Hematopoietic multipotent progenitor cell treated with erythropoietin and hydrocortisone succinate and interleukin-3 and kit ligand, for 8 days (in vitro differentiated cells): ENCODE measurements around the gene RNASE9.
"Not testable (repeated sequence)": the region's sequence is repeated elsewhere in the genome, so short reads cannot be mapped to it uniquely, and the experiment has no call there.

ENCODE experiments used
- DNase-seq: peaks from one replicate; pipeline ENCODE4 v3.0.0-alpha.2; 2015

The RNASE9 gene

DNA sequence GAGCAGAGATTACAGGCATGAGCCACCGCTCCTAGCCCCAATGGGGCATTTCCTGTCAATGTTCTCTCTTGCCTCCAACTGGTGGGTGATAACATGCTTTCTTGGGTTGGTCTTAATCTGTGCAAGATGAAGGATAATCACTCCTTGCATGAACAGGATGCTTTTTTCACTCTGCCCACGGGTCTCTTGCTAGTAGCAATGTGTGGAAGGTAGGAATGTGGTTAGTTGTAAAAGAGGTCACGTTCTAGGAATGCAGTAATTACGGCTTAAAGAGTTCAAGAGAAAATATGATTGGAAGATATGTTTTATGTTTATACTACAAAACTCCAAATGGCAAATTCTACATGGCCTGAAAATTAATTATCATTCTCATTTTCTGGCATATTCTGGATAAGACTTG is 45.0 kb downstream of the RNASE9 start:
- DNase-seq, result no peak

DNA sequence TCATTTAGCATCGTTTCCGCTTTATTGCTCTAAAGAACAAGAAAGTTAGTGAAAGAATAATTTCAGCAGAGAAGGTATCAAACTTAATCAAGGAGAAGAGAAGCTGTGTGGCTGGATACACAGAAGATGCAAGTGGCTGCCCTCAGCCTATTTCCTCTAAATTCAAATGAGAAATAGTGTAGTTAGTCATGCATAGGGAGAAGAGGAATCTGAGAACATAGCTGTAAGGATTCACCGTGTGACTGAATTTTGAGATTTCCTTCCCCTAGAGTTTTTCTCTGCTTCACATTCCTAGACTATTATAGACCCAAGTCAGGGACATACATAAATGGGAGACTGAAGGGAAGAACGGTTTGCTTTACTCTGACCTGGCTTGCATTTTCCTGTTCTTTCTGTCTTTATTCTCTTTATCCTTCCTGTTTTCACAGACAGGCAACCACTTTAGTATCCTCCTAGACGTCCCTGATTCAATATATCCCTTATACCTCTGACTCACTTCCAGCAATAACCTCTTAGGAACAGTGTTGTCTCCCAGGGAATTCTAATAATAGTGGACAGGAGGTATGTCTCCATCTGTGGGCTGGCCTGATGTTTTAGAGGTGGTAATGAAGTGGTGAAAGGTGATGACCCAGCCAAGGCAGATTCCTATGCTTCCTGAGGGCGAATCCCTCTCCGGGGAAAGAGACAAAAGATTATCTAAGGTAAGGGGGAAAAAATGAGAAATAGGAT is 48.5 kb downstream of the RNASE9 start:
- DNase-seq, result no peak

DNA sequence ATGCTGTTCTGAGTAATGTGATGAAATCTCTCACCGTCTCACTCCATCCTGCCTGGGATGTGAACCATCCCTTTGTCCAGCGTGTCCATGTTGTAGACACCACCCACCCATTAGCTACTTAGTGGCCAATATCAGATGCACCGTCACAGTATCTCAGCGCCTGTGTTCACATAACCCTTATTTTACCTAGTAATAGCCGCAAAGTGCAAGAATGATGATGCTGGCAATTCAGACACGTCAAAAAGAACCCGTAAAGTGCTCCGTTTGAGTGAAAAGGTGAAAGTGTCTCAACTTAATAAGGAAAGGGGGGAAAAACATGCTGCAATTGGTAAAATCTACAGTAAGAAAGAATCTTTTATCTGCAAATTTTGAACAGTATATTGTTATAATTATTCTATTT is 52.5 kb downstream of the RNASE9 start:
- no peak for DNase-seq

DNA sequence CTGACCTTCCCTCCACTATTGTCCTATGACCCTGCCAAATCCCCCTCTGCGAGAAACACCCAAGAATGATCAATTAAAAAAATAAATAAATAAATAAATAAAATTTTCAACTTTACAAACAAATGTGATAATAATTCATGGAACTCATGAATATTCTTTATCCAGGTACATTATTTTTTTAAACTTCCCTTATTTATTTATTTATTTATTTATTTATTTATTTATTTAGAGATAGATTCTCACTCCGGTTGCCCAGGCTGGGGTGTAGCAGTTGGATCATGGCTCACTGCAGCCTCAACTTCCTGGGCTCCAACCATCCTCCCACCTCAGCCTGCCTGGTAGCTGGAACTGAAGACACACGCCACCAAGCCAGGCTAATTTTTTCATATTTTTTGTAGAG is 53.3 kb downstream of the RNASE9 start:
- not testable (repeated sequence) for DNase-seq

DNA sequence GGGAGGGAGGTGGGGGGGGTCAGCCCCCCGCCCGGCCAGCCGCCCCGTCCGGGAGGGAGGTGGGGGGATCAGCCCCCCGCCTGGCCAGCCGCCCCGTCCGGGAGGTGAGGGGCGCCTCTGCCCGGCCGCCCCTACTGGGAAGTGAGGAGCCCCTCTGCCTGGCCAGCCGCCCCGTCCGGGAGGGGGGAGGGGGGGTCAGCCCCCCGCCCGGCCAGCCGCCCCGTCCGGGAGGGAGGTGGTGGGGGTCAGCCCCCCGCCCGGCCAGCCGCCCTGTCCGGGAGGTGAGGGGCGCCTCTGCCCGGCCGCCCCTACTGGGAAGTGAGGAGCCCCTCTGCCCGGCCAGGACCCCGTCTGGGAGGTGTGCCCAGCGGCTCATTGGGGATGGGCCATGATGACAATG is 54.1 kb downstream of the RNASE9 start:
- DNase-seq, result not testable (repeated sequence)

DNA sequence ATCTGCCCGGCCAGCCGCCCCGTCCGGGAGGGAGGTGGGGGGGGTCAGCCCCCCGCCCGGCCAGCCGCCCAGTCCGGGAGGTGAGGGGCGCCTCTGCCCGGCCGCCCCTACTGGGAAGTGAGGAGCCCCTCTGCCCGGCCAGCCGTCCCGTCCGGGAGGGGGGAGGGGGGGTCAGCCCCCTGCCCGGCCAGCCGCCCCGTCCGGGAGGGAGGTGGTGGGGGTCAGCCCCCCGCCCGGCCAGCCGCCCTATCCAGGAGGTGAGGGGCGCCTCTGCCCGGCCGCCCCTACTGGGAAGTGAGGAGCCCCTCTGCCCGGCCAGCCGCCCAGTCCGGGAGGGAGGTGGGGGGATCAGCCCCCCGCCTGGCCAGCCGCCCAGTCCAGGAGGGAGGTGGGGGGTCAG is 54.6 kb downstream of the RNASE9 start:
- DNase-seq, result not testable (repeated sequence)
